ENCODE data around the gene PNPLA5.

Gene PNPLA5

DNA sequence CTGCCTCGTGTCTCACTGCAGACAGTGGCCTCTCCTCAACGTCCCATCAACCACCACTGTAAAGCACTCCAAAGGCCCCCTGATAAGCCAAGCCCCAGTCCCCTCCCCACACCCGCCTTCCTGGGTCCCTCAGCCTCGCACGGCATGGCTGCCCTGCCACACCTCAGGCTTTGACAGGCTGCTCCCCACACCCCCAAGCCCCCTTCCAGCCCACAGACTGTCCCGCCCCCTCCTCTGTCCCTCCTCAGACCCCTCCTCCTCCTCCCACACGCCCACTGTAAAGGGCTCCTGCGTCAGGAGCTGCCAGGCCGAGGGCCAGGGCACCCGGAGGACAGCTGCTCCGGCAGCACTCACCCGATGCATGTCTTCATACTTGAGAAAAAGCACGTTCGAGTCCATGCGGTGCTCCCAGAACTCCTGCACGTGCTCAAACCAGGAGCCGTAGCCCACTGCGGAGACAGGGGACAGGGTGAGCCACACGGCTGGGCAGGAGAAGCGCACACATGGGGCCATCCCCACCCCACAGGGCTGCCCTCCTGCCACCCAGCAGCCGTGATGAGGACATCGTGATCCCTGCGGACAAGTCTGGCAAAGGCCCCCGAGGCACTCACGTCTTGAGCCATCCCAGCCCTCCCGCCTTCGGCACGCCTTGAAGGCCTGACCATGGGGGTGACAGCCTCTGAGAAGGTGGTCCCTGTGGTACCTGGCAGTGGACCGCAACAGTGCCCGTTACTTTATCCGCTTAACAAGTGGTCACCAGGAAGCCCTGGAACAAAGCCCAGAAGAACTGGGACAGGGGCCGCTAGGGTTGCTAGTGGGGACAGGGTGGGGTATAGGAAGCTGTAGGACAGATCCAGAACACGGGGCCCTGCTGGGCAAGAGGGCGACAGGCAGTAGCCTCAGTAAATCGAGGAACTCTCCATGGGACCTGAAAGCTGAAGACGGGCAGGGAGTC, 58.2 kb downstream of the PNPLA5 start:
- Mint-ChIP-seq H3K9me3 (no peaks in the 10 kb centered on the region), H3K4me3 (no peak overlapping the region)
- TF ChIP-seq, protein P1, sequence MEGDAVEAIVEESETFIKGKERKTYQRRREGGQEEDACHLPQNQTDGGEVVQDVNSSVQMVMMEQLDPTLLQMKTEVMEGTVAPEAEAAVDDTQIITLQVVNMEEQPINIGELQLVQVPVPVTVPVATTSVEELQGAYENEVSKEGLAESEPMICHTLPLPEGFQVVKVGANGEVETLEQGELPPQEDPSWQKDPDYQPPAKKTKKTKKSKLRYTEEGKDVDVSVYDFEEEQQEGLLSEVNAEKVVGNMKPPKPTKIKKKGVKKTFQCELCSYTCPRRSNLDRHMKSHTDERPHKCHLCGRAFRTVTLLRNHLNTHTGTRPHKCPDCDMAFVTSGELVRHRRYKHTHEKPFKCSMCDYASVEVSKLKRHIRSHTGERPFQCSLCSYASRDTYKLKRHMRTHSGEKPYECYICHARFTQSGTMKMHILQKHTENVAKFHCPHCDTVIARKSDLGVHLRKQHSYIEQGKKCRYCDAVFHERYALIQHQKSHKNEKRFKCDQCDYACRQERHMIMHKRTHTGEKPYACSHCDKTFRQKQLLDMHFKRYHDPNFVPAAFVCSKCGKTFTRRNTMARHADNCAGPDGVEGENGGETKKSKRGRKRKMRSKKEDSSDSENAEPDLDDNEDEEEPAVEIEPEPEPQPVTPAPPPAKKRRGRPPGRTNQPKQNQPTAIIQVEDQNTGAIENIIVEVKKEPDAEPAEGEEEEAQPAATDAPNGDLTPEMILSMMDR (IDR thresholded peaks at IDR 0.05): no peak

GRCh38 chr22:43832393-43833265, 59.2 kb downstream of the PNPLA5 start:
- TF ChIP-seq, protein P1 (IDR thresholded peaks at IDR 0.05): no peak
- Mint-ChIP-seq H3K4me1 (peaks cover 43% of the 10 kb centered on the region), H3K36me3 (ENCODE audit: low read depth) (peaks cover 6% of the 10 kb centered on the region), H3K9me3 (no peaks in the 10 kb centered on the region), H3K27me3 (ENCODE audit: low read depth, poor library complexity) (no peaks in the 10 kb centered on the region), H3K4me3 (no peak overlapping the region), H3K27ac (peak overlapping the region; percentile 92)
- no peak for DNase-seq

More for the DNA sequence above, 58.2 kb downstream of the PNPLA5 start:
- H3K27ac Mint-ChIP-seq: peak overlapping the region; percentile 92
- peaks cover 6% of the 10 kb centered on the region for H3K36me3 Mint-ChIP-seq (ENCODE audit: low read depth)
- peaks cover 34% of the 10 kb centered on the region for H3K4me1 Mint-ChIP-seq
- H3K27me3 Mint-ChIP-seq (ENCODE audit: low read depth, poor library complexity): no peaks in the 10 kb centered on the region
- DNase-seq: no peak

DNA sequence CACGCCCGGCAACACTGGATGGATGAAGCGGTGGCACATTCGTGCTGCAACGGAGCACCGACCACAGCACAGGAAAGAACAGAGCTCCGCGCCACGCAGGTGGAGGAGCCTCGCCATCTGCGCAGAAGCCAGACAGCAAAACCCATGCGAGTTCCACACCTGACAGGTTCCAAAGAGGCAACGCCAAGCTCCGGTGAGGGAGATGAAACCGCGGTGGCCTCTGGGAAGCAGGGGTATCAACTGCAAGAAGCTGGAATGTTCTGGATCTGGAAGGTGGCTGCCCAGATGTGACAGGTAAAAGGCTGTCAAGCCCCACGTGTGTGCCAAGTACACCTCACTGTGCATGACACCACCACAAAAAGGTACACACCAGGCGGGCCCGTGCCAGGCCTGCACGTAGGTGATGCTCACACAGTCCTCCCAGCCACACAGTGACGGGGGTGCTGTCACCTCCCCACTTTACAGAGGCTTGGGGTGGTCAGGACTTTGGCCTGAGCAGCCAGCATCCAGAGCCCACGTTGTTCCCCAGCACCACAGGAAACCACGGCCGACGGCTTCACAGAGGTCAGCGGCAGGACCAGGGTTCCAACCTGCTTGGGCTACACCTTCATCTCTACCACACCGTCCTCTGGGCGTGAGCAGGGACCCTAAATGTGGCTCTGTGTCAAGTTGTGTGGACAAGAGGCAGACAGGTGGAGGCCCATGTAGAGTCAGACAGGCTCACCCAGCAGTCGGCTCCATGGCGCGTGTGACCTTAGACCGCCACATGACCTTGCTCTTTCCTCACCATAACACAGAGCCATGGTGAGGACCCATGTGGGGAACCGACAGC, 60.0 kb downstream of the PNPLA5 start:
- TF ChIP-seq, protein P1 (IDR thresholded peaks at IDR 0.05): no peak
- no peaks in the 10 kb centered on the region for H3K27me3 Mint-ChIP-seq (ENCODE audit: low read depth, poor library complexity)

GRCh38 chr22:43830931-43831560, 60.8 kb downstream of the PNPLA5 start:
- DNase-seq: no peak
- peaks cover 59% of the 10 kb centered on the region for H3K4me1 Mint-ChIP-seq
- peaks cover 6% of the 10 kb centered on the region for H3K36me3 Mint-ChIP-seq (ENCODE audit: low read depth)
- H3K27me3 Mint-ChIP-seq (ENCODE audit: low read depth, poor library complexity): no peaks in the 10 kb centered on the region
- no peaks in the 10 kb centered on the region for H3K9me3 Mint-ChIP-seq
- no peak overlapping the region for H3K27ac Mint-ChIP-seq
- H3K4me3 Mint-ChIP-seq: no peak overlapping the region
- TF ChIP-seq, protein P1 (IDR thresholded peaks at IDR 0.05): no peak

More for the DNA sequence above, 60.0 kb downstream of the PNPLA5 start:
- Mint-ChIP-seq H3K36me3 (ENCODE audit: low read depth) (peaks cover 6% of the 10 kb centered on the region), H3K4me1 (peaks cover 52% of the 10 kb centered on the region), H3K9me3 (no peaks in the 10 kb centered on the region), H3K27ac (no peak overlapping the region), H3K4me3 (no peak overlapping the region)
- no peak for DNase-seq

Data from nephron progenitor cell (in vitro differentiated cells).